Glomerular endothelial cell (primary cell): ENCODE data around the gene RRBP1. TPM values are rescaled to one million over a fixed set of nuclear protein-coding genes. Genes with fewer than 3 reads are reported as not detected.
A peak's percentile ranks its signal among the peaks of the same experiment; 100 is the strongest.

Source experiments
- DNase-seq: peaks from one replicate; pipeline ENCODE4 v3.0.0-alpha.2; 2011; ENCODE audit warnings: low read depth, low spot score; ENCODE audit errors: extremely low read depth
- total RNA-seq: library from RNA; depleted of rRNA; stranded (reverse); fragments of >200 nt; gene quantifications from 2 replicates; pipeline ENCODE4 v1.2.3, GENCODE V29; 2015

RRBP1 gene, protein sequence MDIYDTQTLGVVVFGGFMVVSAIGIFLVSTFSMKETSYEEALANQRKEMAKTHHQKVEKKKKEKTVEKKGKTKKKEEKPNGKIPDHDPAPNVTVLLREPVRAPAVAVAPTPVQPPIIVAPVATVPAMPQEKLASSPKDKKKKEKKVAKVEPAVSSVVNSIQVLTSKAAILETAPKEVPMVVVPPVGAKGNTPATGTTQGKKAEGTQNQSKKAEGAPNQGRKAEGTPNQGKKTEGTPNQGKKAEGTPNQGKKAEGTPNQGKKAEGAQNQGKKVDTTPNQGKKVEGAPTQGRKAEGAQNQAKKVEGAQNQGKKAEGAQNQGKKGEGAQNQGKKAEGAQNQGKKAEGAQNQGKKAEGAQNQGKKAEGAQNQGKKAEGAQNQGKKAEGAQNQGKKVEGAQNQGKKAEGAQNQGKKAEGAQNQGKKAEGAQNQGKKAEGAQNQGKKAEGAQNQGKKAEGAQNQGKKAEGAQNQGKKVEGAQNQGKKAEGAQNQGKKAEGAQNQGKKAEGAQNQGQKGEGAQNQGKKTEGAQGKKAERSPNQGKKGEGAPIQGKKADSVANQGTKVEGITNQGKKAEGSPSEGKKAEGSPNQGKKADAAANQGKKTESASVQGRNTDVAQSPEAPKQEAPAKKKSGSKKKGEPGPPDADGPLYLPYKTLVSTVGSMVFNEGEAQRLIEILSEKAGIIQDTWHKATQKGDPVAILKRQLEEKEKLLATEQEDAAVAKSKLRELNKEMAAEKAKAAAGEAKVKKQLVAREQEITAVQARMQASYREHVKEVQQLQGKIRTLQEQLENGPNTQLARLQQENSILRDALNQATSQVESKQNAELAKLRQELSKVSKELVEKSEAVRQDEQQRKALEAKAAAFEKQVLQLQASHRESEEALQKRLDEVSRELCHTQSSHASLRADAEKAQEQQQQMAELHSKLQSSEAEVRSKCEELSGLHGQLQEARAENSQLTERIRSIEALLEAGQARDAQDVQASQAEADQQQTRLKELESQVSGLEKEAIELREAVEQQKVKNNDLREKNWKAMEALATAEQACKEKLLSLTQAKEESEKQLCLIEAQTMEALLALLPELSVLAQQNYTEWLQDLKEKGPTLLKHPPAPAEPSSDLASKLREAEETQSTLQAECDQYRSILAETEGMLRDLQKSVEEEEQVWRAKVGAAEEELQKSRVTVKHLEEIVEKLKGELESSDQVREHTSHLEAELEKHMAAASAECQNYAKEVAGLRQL (N-terminal part only)
- 136 and 254 TPM in 2 replicates for total RNA-seq

DNA sequence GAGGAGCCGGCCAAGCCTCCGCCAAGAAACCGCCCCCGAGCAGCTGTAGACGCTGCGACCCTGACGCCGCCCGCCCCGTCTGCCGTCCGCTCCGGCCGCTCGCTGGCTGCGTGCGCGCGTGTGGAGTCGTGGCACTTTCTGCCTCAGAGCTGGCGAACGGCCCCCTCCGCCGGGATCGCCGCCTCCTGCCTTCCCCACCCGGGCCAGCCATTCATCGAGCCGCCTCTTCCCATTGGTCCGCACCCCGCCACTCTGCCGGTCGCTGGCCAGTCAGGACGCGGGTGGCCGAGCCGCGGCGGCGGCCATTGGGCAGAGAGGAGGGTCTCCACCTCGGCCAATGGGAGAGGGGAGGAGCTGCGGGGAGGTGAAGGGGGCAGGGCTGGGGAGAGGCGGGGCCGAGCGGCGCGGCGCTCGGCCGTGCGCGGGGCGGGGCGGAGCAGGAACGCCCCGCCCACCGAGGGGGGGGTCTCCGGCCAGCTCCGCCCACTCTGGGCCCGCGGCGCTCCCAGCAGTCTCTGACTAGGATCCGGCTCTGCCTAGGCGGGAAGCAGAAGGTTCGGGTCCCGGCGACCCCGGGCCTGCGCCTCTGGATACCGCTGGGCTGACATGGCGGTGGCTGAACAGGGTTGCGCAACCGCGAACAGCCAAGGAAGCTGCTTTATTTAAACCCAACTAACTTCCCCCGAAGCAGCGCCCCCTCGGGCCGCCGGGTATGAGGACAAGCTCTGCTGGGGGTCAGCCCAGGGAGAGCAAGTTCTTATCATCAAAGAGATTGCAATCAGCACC lies at the start of gene RRBP1:
RRBP1 (minus strand) TSS at position 140 of the 786 bp plus-strand sequence. CDS start 21,735 bp downstream, outside the sequence.
- DNase-seq: peak; percentile 56

DNA sequence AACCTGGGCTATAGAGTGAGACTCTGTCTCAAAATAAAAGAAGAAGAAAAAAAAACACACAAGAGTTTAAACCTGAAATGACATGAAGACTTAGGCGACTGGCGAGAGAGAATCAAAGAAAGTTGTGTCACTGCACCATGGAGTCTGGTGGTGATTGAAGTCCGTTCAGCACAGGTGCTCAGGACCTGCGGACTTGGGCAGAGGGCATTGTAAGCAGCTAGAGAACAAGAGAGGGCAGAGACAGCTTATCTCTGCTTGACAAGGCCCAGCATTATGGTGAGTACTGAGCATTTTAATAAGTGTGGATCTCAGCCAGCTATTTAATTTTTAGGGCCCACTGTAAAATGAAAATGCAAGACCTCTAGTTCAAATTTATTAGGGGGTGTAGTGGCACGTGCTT lies 49.2 kb upstream of the RRBP1 start:
- no peak for DNase-seq

DNA sequence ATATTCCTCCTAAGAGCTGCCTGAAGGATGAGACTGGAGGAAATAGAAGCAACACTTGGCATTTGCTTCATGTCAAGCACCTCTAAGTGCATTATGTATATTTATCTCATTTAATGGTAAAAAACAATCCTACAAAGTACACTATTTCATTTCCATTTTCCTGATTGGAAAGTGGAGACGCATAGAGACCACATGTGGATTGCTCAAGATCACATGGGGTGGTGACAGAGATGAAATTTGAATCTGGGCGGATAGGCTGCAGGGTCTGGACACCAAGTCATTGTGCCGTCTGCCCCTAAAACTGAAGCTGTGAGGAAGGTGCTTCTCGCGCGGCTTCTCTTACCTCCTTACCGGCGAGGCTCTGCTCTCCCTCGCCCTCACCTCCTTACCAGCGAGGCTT lies 48.0 kb upstream of the RRBP1 start:
- no peak for DNase-seq

DNA sequence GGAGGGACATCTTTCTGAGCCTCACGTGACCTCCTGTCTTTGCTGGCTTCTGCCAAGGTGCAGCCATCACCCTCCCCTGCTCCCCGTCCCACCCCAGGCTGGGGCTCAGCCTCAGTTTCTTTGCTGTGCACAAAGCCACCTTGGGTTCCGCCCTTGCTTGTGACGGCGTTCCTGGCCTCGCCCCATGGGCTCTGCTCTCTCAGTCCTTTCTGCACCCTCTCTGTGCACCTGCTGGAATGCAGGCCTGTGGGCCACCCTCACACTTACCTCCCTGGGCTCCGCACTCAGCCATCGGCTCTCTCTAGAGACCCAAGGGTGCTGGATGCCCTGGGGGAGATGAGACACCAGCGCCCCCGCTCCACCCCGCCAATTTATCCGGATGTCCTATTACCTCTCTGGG lies 46.0 kb upstream of the RRBP1 start:
- no peak for DNase-seq

DNA sequence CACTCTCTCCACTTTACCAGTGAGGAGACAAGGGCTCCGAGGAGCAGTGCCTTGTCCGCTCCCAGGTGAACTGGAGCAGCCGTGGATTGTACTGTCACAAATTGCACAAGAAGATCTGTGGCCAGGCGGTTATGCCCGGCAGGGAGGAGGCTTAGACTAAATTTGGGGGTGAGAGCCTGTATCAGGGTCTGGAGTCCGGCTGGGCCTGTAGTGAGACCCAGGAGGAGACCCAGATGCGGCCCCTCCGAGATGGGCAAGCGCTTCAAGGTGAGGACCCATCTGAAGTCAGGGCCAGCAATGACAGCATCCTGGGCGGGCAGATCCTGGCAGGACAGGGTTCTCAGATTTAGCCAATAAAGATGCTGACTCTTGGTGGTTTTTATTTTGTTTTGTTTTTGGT lies 45.3 kb upstream of the RRBP1 start:
- no peak for DNase-seq

DNA sequence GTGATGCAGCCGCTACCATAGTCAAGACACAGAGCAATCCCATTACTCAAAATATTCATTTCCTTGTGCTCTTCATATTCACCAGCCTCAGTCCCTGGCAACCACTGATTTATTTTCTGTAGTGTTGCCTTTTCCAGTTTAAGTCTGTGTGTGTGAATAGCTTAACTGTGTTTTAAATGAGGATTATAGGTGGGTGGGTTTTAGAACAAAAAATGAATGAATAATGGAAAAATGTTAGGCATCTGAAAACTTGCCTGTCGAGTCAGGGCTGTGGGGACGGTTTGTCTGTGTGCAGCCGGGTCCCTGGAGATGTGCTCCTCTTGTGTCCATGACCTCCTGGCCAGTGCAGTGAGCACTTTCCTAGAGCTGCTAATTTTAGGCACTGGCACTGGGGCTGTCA lies 44.9 kb upstream of the RRBP1 start:
- no peak for DNase-seq

DNA sequence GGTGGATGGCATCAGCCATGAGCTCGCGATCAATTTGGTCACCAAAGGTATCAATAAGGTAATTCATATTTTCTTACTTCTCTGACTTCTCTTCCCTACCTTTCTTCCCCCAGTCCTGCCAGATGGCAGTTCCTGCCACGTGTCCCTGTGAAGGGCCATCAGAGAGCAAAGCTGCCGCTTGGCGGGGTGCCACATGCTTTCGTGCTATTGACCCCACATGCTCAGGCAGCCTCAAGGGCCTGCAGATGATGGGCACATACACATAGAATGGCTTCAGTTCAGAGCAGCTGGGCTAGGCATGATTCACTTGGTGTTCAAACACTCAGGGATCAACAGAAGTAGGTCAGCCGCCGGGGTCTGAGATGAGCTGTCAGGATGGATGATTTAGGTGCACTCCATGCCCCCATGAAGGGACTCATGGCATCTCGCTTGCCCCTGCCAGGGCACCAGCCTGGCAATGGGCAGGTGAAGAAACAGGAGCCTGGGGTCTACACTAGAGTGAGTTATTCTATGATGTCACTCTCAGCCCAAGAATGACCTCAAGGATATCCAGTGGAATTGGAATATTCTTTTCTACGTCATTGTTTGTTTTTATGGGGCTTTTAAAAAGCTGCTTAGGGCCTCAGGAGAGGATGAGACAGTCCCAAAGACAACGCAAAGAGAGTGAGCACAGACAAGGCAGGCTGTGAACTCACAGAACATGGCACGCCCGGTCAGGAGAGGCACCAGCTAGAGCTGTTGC lies 43.2 kb upstream of the RRBP1 start:
- DNase-seq: no peak

DNA sequence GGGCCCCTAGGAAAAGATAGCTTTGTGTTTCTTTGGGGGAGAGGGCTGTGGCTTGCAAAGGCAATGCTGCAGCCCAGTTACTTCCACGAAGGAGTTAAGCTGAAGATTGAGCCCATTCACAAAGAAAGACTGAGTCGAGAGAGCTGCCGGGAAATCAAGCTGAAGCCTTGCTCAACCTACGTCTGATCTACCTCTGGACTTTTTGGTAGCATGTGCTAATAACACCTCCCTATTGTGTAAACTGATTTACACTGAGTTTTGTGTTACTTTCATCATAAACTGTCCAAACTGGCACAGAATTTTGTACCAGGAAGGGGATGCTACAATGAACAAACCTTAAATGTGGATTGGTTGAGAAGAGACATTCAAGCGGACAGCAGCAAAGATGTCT lies 41.3 kb upstream of the RRBP1 start:
- DNase-seq: no peak

DNA sequence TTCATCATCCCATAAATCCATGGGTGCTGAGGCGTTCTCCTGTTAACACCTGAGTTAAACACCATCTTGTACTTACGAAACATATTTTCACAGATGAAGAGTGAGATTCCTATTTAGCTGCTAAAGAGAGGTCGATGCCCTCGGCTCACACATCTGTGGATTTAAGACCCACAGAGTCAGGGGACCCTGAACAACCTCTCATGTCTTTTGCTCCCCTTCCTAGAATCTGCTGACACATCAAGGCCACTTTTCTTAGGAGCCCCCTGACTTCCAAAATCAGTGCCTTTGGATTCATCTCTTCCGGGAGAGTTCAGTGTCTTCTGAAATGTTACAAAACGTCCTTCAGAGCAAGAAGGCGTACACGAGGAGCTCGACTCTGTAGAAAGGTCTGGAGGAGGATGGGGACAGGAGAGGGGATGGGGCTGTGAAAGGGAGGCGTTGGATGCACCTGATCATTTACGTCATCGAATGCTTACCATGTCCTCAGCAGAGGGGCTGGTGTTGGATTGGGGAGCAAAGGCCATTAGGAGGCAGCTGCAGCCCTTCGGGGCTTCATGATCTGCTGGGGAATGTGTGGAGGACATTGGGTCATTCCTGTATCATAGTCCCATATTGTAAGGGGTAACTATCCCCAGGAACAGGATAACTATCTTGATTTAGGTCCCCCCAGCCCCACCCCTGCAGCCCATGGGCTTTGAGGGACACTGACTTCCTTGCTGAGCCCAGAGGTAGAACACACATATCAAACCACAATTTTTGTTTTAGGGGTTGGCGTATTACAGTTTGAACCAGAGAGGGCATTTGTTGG lies 40.7 kb upstream of the RRBP1 start:
- DNase-seq: no peak

DNA sequence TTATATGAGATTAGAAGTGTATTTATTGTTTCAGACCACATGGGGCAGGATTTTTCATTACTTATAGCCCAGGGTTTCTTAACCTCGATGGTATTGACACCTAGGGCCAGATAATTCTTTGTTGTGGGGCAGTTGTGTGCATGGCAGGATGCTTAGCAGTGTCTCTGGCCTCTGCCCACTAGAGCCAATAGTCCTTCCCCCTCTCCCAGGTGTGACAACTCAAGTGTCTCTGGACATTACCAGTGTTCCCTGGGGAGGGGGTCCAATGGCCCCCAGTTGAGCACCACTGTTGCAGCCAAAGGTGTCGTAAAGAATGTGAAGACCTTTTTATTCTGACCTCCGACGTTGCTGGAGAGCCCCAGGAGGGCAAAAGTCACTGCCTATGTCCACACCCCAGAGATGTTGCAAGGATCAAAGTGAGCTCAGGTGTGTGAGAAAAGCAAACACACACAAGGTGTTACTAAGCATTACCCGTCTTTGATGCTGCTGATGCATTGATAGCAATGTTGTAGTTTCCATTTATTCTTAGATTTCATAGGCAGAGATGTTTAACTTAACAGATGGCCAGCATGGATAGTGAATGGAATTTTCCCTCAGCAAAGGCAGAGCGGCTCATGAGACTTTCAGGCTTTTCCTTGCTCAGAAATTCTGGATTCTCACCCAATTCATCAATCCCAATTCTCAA lies 39.9 kb upstream of the RRBP1 start:
- no peak for DNase-seq

DNA sequence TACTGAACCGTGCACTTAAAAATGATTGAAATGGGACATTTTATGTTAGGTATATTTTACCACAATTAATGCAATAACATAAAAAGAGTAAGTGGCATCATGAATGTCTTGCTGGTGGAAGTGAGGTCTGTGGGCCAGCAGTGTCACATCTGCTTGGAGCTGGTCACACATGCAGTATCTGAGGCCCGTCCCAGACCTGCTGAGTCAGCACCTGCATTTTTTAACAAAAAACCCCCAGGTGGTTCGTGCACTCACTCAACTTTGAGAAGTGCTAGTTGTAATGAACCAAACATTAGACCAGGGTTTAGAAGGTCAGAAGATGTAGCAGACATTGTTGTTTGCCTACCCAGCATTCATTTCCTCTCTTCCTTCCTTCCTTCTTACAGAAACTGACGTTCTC lies 38.7 kb upstream of the RRBP1 start:
- DNase-seq: no peak

DNA sequence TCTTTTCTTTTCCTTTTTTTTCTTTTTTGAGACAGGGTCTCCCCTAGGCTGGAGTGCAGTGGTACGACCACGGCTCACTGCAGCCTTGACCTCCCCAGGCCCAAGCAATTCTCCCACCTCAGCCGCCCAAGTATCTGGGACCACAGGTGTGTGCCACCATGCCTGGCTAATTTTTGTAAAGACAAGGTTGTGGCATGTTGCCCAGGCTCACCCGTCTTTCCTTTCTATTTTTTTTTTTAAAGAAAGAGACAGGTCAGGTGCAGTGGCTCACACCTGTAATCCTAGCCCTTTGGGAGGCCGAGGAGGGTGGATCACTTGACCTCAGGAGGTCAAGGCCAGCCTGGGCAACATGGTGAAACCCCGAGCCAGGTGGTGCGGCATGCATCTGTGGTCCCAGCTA lies 34.3 kb upstream of the RRBP1 start:
- DNase-seq: no peak

DNA sequence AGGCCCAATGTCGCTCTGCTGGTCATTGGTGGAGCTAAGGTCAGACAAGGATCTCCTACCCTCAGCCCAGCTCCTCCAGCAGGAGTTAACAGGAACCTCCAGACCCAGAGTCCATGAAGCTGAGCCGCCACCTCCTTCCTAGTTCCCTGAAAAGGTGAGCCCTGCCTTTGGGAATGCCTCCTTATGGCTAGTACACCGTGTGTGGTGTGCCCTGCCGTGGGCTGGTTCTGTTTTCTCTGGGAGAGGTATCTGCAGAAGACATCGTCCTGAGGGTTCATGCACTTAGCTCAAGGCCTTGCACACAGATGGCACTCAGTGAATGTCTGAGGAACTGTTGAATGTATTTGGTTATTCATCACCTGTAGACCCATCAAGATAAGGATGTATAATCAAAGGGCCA lies 33.0 kb upstream of the RRBP1 start:
- DNase-seq: no peak

DNA sequence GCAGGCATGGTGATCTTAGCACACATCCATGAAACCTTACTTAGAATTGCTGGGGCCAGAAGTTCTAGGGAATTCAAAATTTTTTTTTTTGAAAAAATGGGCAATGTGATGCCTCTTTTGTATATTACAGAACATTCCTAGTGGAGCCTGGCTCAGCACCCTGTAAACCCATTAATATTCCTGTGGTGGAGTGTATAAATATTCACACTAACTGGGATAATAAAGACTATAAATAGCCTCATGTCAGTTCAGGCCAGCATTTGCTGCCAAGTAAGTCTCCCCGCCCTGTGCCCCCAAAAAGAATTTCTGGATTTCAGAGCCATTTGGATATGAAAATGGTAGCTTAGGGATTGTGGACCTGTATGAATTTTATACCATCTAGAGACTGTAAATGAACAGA lies 32.6 kb upstream of the RRBP1 start:
- DNase-seq: no peak

DNA sequence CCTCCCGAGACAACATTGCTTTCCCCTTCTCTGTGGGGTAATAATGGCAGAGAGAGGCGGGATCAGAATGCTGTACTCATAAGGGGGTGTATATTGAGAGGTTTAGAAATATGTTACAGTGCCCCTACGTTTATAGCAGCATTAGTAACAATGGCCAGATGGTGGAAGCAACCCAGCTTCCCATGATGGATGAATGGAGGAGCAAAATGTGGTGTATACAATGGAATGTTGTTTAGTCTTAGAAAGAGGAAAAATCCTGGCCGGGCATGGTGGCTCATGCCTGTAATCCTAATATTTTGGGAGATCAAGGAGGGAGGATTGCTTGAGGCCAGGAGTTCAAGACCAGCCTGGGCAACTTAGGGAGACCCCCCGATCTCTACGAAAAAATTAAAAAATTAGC lies 30.7 kb upstream of the RRBP1 start:
- DNase-seq: no peak

DNA sequence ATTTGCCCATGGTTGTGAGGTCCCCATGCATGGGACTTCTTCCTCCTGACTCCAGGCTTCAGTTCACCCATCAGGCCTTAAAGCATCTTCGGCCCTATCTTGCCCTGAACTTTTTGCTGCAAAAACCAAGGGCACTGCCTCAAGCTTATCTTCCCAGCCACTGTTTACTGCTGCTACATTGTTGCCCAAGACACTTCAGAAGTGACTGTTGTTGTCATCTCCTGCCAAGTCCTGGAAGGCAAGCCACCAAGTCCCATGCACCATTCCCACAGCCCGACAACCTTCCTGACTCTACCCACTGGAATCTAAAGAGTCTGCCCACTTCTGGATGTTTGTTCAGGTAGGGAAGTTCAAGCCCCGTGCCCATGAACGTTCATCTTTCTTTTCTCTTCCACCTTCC lies 30.2 kb upstream of the RRBP1 start:
- DNase-seq: no peak

DNA sequence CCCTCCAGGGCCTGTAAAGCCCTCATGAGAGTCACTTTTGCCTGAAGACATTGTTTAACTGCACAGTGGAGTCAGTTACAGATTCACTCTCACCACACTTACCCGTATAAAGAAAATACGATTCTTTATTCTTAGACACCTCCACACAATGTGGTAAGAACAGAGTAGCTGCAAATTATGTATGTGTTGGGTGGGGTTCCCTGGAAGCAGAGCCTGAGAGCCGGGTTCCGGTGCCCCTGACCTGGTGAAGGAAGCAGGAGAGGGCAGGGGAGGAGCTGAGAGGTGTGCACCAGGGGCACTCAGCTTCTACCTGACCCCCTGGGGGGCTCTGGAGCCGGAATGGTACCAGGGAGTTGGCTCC lies 29.2 kb upstream of the RRBP1 start:
- no peak for DNase-seq
